Measurements from ENCODE around the gene CRLF1.

Gene CRLF1

GRCh38 chr19:18606281-18607225 lies at the start of gene CRLF1:
Gene CRLF1, minus strand, starts transcription at chr19:18606799. Its CDS starts 143 bp downstream, at chr19:18606656.
- DNase-seq, result no peak

- DNase-seq, result no peak
Observed at GRCh38 chr19:18655173-18655844, 48.7 kb upstream of the CRLF1 start.

DNA sequence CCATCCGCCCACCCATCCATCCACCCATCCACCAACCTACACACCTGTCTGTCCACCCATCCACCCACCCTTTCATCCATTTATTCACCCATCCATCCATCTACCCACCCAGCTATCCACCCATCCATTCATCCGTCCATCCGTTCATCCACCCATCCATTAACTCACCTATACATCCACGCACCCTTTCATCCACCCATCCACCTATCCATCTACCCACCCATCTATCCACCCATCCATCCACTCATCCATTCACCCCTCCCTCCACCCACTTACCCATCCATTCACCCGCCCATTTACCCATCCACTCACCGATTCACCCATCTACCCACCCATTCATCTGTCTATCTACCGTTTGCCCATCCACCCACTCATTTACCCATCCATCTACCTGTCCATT lies 47.9 kb upstream of the CRLF1 start:
- no peak for DNase-seq

- DNase-seq, result no peak
Observed at GRCh38 chr19:18653853-18654252, 47.3 kb upstream of the CRLF1 start.

GRCh38 chr19:18651733-18652132 lies 45.1 kb upstream of the CRLF1 start:
- no peak for DNase-seq

- no peak for DNase-seq
Observed at GRCh38 chr19:18651300-18651699, 44.7 kb upstream of the CRLF1 start.

DNA sequence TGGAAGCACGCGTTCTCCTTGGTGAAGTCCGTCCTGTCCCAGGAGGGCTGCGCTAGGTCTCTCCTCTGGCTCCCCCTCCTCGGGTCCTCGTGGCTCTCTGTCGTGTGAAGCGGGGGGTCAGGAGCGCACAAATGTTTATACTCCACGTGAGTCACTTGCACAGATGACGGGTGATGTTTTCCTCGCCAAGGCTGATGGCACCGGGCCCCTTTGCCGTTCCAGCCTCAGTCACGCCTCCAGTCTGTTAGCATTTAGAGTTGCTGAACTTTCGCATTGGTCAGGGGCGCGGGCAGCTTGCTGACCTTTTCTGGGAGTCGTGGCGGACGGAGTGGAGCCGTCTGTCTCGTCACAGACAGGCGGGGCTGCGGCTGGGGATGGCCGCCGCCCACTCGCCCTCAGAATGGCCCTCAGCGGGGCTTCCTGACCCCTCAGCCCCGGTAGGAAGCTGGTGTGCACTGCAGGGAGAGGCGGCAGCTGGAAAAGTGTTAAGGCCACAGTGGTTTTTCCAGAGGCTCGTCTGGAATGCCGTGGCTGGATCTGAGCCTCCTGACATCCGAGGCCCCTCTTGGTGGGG lies 44.0 kb upstream of the CRLF1 start:
- DNase-seq, result no peak

DNA sequence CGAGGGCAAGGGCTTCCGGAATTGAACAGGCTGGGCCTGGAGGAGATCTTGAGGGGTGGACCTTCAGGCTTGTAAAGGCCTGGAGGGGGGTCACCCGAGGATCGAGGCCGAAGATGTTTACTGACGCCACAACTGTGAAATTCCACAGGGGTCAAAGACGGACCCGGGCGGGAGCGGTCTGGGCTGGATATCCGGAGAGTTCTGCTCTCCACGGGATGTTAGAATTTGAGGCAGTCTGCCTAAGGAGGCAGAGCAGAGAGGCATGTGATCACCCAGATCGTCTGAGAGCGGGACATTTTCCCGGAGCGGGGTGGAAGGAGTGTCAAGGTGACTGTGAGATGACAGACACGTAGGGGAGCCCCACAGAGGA lies 43.4 kb upstream of the CRLF1 start:
- DNase-seq, result no peak

DNA sequence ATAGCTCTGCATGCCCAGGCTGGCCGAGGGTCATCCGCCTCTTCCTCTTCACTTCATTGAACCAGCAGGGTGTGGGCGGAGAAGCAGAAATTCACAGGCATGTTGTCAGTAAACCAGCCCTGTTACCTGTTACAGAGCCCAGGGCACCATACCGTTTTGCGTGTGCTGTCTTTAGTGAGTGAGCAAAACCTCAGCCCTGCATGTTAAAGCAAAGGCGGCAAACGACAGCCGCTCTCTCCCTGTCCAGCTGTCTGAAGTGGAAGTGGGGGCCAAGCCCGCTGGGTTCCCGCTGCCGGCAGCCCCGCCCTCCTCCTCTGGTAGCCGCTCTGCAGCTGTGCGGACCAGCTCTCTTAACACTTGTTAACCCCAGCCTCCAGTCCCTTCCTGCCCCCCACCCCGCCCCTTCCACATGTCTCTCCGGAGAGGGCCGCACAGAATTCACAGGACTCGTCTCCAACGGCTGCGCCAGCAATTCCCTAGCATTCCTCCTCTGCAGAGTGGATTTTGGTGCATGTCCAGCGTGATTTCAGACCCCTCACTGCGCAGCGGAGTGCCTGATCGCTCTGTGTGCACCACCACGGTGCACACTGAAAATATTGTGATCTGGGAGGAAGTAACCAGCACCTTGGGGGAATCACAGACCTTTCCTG lies 42.9 kb upstream of the CRLF1 start:
- peak; percentile 69 for DNase-seq

DNA sequence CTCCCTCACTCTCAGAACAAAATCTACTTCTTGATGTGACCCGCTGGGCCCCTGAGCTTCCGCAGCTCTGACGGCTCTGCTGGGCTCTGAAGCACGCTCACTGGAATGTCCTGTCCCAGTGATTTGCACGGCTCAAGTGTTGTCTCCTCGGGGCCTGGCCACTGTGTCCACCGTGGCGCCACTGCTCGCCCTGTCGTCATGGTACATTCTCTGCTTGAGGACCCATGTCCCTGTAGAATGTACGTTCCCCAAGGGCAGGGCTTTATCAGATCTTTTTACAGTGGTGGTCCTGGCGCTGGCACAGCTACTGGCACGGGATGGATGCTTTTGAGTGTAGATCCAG lies 42.3 kb upstream of the CRLF1 start:
- DNase-seq, result no peak

DNA sequence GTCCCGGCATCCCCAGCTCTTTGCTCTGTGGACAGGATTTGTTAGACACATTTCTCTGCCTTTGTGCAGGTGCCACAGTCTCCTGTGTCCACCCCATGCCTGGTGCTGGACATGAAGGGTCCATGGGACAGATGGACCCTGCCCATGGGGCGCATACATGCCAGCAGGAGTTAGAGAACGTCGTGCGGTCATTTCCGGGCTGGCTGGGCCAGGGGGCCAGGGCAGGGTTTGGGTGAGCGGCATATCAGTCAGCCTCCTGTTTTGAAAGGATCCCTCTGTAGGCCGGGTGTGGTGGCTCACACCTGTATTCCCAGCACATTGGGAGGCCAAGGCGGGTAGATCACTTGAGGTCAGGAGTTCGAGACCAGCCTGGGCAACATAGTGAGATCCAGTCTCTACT lies 41.2 kb upstream of the CRLF1 start:
- DNase-seq, result no peak

- no peak for DNase-seq
Observed at GRCh38 chr19:18647371-18647767, 40.8 kb upstream of the CRLF1 start.

DNA sequence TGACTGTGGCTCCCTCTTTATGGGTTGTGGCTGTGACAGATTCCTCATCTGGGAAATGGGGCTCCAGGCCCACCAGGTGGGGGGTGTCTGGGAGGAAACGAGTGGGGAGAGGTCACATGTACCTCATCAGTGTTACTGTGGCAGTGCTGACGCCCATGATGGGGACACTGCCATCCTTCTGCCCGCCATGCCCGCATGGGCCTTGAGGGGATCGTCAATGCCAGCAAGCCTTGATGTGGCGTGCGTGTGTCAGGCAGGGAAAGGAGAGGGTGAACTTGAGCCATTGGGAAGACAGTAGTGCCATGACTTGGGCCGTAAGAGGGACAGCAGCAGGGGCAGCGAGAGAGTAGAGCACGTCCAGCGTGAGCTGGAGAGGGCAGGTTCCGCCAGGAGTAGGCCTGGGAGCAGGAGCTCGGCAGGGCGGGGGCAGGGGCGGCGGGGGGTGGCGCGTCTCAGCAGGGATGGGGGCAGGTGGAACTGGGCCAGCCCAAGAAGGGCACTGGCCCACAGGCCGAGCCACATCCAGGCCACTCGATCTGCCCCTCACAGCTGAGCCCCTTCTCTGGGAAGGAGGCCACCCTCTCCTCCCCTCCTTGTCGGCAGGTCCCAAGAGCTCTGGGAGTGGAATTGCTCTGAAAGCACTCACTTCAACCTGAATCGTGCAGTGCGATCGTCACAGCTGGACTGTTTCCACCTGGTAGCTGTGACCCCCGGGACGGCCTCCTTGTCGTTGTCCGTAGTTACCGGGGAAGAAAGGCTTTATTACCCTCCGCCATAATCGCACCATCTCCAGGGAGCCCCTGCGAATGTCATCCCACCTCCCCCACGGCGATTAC lies 40.2 kb upstream of the CRLF1 start:
- DNase-seq, result no peak

- DNase-seq, result no peak
Observed at GRCh38 chr19:18645035-18645511, 38.5 kb upstream of the CRLF1 start.

DNA sequence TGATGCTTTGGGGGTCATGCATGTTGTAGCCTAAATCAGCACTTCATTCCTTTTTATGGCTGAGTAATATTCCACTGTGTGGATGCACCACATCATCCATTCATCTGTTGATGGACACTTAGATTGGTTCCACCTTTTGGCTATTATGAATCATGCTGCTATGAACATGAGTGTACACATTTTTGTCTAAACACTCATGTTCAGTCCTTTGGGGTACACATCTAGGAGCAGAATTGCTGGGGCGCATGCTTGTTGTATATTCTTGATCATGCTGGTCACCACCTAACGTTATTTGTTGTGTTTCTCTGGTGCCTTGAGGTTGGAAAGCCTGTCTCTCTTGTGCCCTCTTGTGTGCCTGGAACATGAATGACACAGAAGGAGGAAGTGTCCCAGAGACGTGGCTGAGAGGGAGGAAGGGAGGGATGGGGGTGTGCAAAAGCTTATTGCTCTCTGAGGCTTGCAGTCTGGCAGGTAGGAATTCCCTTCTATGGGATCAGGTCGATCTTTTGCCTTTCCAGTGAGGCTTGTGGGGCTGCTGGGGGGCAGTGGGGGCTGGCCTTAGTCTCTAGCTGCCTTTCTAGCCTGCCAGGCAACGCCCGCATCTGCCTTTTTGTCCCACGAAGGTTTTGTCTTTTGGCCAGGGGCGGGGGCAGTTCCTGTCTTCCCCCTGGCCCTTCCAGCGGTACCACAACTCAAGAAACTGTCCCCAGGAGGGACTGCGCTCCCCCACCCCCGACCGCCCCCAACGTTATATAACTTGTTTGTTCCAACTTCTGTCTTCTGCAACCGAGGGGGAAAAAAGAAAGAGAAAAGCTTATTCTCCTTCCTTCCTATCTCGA lies 37.8 kb upstream of the CRLF1 start:
- peak; percentile 86 for DNase-seq

- DNase-seq, result no peak
Observed at GRCh38 chr19:18639706-18640243, 33.2 kb upstream of the CRLF1 start.

DNA sequence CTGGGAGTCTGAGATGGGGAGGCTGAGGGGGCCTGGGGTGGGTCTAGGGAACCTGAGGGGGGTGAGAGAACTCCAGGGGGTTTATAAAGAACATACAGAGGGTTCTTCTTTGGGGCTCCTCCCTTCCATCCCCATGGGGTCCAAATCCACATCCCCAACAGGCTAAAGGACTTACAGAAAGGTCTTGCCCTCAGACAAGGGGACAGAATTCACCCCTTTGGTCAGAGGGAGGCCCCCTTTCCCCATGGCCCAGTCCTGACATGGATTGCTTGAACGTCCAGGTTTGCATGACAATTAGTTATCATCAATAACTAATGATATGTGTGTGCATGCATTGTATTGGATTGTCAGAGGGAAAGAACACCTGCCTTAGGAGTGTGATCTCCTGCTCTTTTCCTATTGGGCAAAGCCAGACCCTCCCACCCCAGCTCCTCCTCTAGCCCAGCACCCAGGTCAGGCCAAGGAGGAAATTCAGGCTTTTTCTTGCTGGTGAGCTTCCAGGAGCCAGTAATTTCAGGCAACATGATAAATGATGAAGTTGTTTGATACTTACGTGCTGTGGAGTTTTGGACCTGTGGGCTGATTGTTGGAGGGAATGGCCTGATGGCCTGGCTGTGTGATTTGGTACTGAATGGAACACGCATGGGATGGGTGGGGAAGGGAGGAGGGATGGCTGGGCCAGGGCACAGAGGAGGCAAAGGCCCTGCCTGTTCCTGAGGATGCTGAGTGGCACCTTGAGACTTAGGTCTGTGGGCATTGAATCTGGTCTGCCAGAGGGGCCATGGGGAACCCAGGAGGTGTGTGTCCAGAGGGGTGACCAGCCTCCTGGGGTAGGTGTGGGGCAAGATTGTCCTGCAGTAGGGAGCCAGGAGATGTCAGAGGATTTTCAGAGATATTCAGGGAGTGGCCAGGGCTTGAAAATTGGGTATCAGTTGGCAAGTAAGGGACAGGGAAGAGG lies 31.4 kb upstream of the CRLF1 start:
- DNase-seq, result no peak

- DNase-seq, result no peak
Observed at GRCh38 chr19:18636969-18637629, 30.5 kb upstream of the CRLF1 start, which contains the start of gene KLHL26. Gene KLHL26, plus strand, starts transcription at chr19:18637028. Its CDS starts 27 bp downstream, at chr19:18637055.
